HEK293T (cell line): ENCODE data around the gene ING5.
"Not testable (repeated sequence)": the region's sequence is repeated elsewhere in the genome, so short reads cannot be mapped to it uniquely, and the experiment has no call there.

Experiments
- CTCF ChIA-PET: fragments of 350-600 bp; formaldehyde crosslinking; extraction: SDS; loops from one replicate; lab custom pipeline; 2021; ENCODE audit warnings: antibody characterized with exemption, inconsistent platforms; lab: Yijun Ruan, JAX
- POLR2A ChIA-PET: fragments of 350-600 bp; formaldehyde crosslinking; extraction: SDS; loops from one replicate; lab custom pipeline; 2020; ENCODE audit warnings: antibody characterized with exemption, inconsistent platforms; lab: Yijun Ruan, JAX
- DNase-seq: peaks from one replicate; pipeline ENCODE4 v3.0.0; 2012; ENCODE audit warnings: mixed read lengths; ENCODE audit errors: extremely low spot score
- ARNT ChIP-seq: fragments of 450-650 bp; IDR thresholded peaks from 2 replicates; pipeline ENCODE4 v1.6.1; 2017; ENCODE audit warnings: mild to moderate bottlenecking
- BHLHE40 ChIP-seq: fragments of 450-650 bp; IDR thresholded peaks from 2 replicates; pipeline ENCODE4 v1.6.1; 2016; ENCODE audit warnings: mild to moderate bottlenecking, moderate library complexity, borderline replicate concordance
- CTBP1 ChIP-seq: fragments of 450-650 bp; IDR thresholded peaks from 2 replicates; pipeline ENCODE4 v1.6.1; 2016; ENCODE audit warnings: borderline replicate concordance
- ELF4 ChIP-seq: fragments of 450-650 bp; IDR thresholded peaks from 2 replicates; pipeline ENCODE4 v1.6.1; 2017; ENCODE audit warnings: antibody characterized with exemption
- FOXA1 ChIP-seq: fragments of 450-650 bp; IDR thresholded peaks from 2 replicates; pipeline ENCODE4 v1.6.1; 2016; ENCODE audit warnings: mild to moderate bottlenecking
- FOXK2 ChIP-seq: fragments of 450-650 bp; IDR thresholded peaks from 2 replicates; pipeline ENCODE4 v1.6.1; 2016; ENCODE audit warnings: mild to moderate bottlenecking
- FOXM1 ChIP-seq: fragments of 450-650 bp; IDR thresholded peaks from 2 replicates; pipeline ENCODE4 v1.6.1; 2017; ENCODE audit warnings: mild to moderate bottlenecking, borderline replicate concordance
- HDGF ChIP-seq: fragments of 450-650 bp; IDR thresholded peaks from 2 replicates; pipeline ENCODE4 v1.6.1; 2017; ENCODE audit warnings: antibody characterized with exemption, borderline replicate concordance
- L3MBTL2 ChIP-seq: fragments of 450-650 bp; conservative IDR thresholded peaks from 2 replicates; pipeline ENCODE4 v1.6.1; 2016; ENCODE audit warnings: mild to moderate bottlenecking
- LEF1 ChIP-seq: fragments of 450-650 bp; IDR thresholded peaks from 2 replicates; pipeline ENCODE4 v1.6.1; 2017; ENCODE audit warnings: mild to moderate bottlenecking, borderline replicate concordance
- NFRKB ChIP-seq: fragments of 450-650 bp; IDR thresholded peaks from 2 replicates; pipeline ENCODE4 v1.6.1; 2016; ENCODE audit warnings: mild to moderate bottlenecking, moderate library complexity
- PKNOX1 ChIP-seq: fragments of 450-650 bp; IDR thresholded peaks from 2 replicates; pipeline ENCODE4 v1.6.1; 2016
- SP1 ChIP-seq: fragments of 450-650 bp; IDR thresholded peaks from 2 replicates; pipeline ENCODE4 v1.6.1; 2017
- SUZ12 ChIP-seq: fragments of 450-650 bp; IDR thresholded peaks from 2 replicates; pipeline ENCODE4 v1.6.1; 2016; ENCODE audit warnings: mild to moderate bottlenecking
- TARDBP ChIP-seq: fragments of 450-650 bp; IDR thresholded peaks from 2 replicates; pipeline ENCODE4 v1.6.1; 2016
- ZNF384 ChIP-seq: fragments of 450-650 bp; IDR thresholded peaks from 2 replicates; pipeline ENCODE4 v1.6.1; 2016

ING5 gene

GRCh38 chr2:241730671-241731293 is 28.9 kb downstream of the ING5 start:
- ChIA-PET CTCF (no interaction called here), POLR2A (interaction anchor here (1.1 to 1.5 kb wide), 3 partner anchors 24 to 44 kb away, joined by 3 to 4 read pairs (median 4); partner anchors contain the start of genes DTYMK and ING5)
- DNase-seq, result no peak
- no peak for TF ChIP-seq HDGF
- no peak for TF ChIP-seq ARNT
- TF ChIP-seq FOXK2, result no peak
- TF ChIP-seq LEF1, result no peak
- TF ChIP-seq BHLHE40, result no peak
- TF ChIP-seq PKNOX1, result no peak
- no peak for TF ChIP-seq FOXM1
- TF ChIP-seq SUZ12, result no peak
- no peak for TF ChIP-seq L3MBTL2
- no peak for TF ChIP-seq SP1
- TF ChIP-seq TARDBP, result no peak
- no peak for TF ChIP-seq FOXA1
- no peak for TF ChIP-seq CTBP1
- TF ChIP-seq ELF4, result no peak
- TF ChIP-seq NFRKB, result no peak

GRCh38 chr2:241732513-241733186 is 30.8 kb downstream of the ING5 start:
- POLR2A ChIA-PET, result interaction anchor here (1.5 kb wide), 1 partner anchor 31 kb away, joined by 4 read pairs; the partner anchor contains the start of gene ING5
- CTCF ChIA-PET, result interaction anchor here (0.6 kb wide), 1 partner anchor 150 kb away, joined by 3 read pairs; no protein-coding TSS in a partner anchor
- DNase-seq, result not testable (repeated sequence)

GRCh38 chr2:241733391-241734207 is 31.8 kb downstream of the ING5 start:
- ChIA-PET POLR2A (interaction anchor here (0.8 to 2.0 kb wide), 4 partner anchors 26 to 47 kb away, joined by 3 to 10 read pairs (median 4); partner anchors contain the start of genes DTYMK and ING5), CTCF (interaction anchor here (0.6 to 0.7 kb wide), 2 partner anchors 42 to 149 kb away, joined by 3 read pairs; no protein-coding TSS in a partner anchor)
- DNase-seq, result no peak
- TF ChIP-seq ARNT, result no peak
- TF ChIP-seq HDGF, result no peak
- no peak for TF ChIP-seq L3MBTL2
- TF ChIP-seq CTBP1, result no peak
- TF ChIP-seq FOXK2, result no peak
- TF ChIP-seq ELF4, result no peak
- TF ChIP-seq PKNOX1, result no peak
- no peak for TF ChIP-seq SP1
- no peak for TF ChIP-seq FOXM1
- no peak for TF ChIP-seq SUZ12
- TF ChIP-seq BHLHE40, result no peak
- no peak for TF ChIP-seq TARDBP
- TF ChIP-seq NFRKB, result no peak
- no peak for TF ChIP-seq ZNF384
- no peak for TF ChIP-seq FOXA1
- TF ChIP-seq LEF1, result no peak

- ChIA-PET POLR2A (interaction anchor here (0.8 to 2.0 kb wide), 4 partner anchors 26 to 47 kb away, joined by 3 to 10 read pairs (median 4); partner anchors contain the start of genes DTYMK and ING5), CTCF (interaction anchor here (0.7 kb wide), 1 partner anchor 42 kb away, joined by 3 read pairs; no protein-coding TSS in a partner anchor)
- TF ChIP-seq CTBP1 (no peak), PKNOX1 (no peak), ARNT (no peak), L3MBTL2 (no peak), HDGF (no peak), LEF1 (no peak), SUZ12 (no peak), ZNF384 (no peak), TARDBP (no peak), FOXM1 (no peak), ELF4 (no peak), FOXA1 (no peak), NFRKB (no peak), FOXK2 (no peak), SP1 (no peak), BHLHE40 (no peak)
- no peak for DNase-seq
Measured at GRCh38 chr2:241734208-241734466, 32.3 kb downstream of the ING5 start.

- ChIA-PET POLR2A (interaction anchor here (0.8 to 2.0 kb wide), 4 partner anchors 27 to 48 kb away, joined by 3 to 10 read pairs (median 4); partner anchors contain the start of genes DTYMK and ING5), CTCF (interaction anchor here (0.7 kb wide), 1 partner anchor 43 kb away, joined by 3 read pairs; no protein-coding TSS in a partner anchor)
- peak; percentile 97 for DNase-seq
- TF ChIP-seq TARDBP (peak; percentile 98), LEF1 (peak; percentile 94), FOXA1 (no peak), SUZ12 (no peak), ARNT (0 out of 2 replicates have a peak, but pooled peaks have one; percentile 10), L3MBTL2 (peak; percentile 12; the same call in 1 of the 2 replicates), PKNOX1 (no peak)
Measured at GRCh38 chr2:241734467-241735208, 32.8 kb downstream of the ING5 start, which contains the start of gene D2HGDH. Gene D2HGDH (plus strand): TSS chr2:241734630. CDS start chr2:241735225, 595 bp downstream.
